Body of pancreas (tissue), 4 donors: ENCODE results near the gene DTNB. TPM values are rescaled to one million over a fixed set of nuclear protein-coding genes. Genes with fewer than 3 reads are reported as not detected.

Source experiments
- ATAC-seq: fragments of 150-250 bp; one replicate; pipeline ENCODE4 v1.9.1; 2016
- DNase-seq, 4 donors: peaks; one replicate each; pipeline ENCODE4 v3.0.0-alpha.2; 2019
- H3K27ac ChIP-seq, 4 donors: fragments of 200-600 bp; sonication (generic); 1 replicate in 3 of 4; 2 replicates in 1 of 4; pipeline versions ENCODE4 v1.5.1 to v1.6.1; 2016 to 2019; ENCODE audit warnings: mild to moderate bottlenecking in 1 of 4, mixed read lengths in 1 of 4, moderate library complexity in 1 of 4
- H3K27me3 ChIP-seq, 2 donors: fragments of 200-600 bp; sonication (generic); one replicate each; pipeline ENCODE4 v1.6.0; 2016; ENCODE audit warnings: mild to moderate bottlenecking in 1 of 2
- H3K36me3 ChIP-seq, 2 donors: fragments of 200-600 bp; sonication (generic); replicated peaks in 1 of 2; 2 replicates each; pipeline ENCODE4 v1.5.1; 2016; ENCODE audit warnings: low read depth in 2 of 2; ENCODE audit not compliant: insufficient read depth in 1 of 2
- H3K4me1 ChIP-seq: fragments of 200-600 bp; sonication (generic); one replicate; pipeline ENCODE4 v1.6.0; 2016
- H3K4me3 ChIP-seq, 2 donors: fragments of 200-600 bp; sonication (generic); 1 replicate in 1 of 2; 2 replicates in 1 of 2; pipeline ENCODE4 v1.5.1; 2016 to 2019
- H3K9me3 ChIP-seq, 3 donors: fragments of 200-600 bp; sonication (generic); 1 replicate in 2 of 3; 2 replicates in 1 of 3; pipeline ENCODE4 v1.5.1; 2016
- CTCF ChIP-seq, 7 experiments: fragments of 450-650 bp in 4 of 7; fragments of 200-600 bp in 3 of 7; sonication (generic) in 3 of 7; IDR thresholded peaks; one replicate each; pipeline ENCODE4 v1.5.1; 2016 to 2019; ENCODE audit warnings: antibody characterized with exemption in 7 of 7
- POLR2A ChIP-seq, 3 donors: fragments of 450-650 bp; IDR thresholded peaks; one replicate each; pipeline ENCODE4 v1.6.1; 2016; ENCODE audit warnings: antibody characterized with exemption in 3 of 3, mild to moderate bottlenecking in 2 of 3
- WGBS, 2 donors: methylation state at CpG; one replicate each; pipeline ENCODE4 v1.1.5; 2017; 5-methylcytosine and 5-hydroxymethylcytosine counted together
- intact Hi-C: fragments of 100-400 bp; cut with DNase I; formaldehyde crosslinking; loops from one replicate; pipeline ENCODE4 v1.15.1; 2023
- total RNA-seq, 2 donors: library from RNA; depleted of rRNA; stranded (reverse); fragments of >200 nt; gene quantifications; one replicate each; pipeline ENCODE4 v1.1.0, GENCODE V29; 2016

Gene DTNB
- total RNA-seq, 2 donors from 2014 or later = 17.8 to 22.6 TPM

- DNase-seq (no peak), ATAC-seq (no peak)
- H3K27me3 ChIP-seq = no peaks in the 10 kb centered on the region
- WGBS, 2 donors = 94 to 100% methylated on average over 2 of the region's 2 CpGs
- no peak overlapping the region for H3K4me3 ChIP-seq
- peaks cover 4% of the 10 kb centered on the region for H3K4me1 ChIP-seq
- intact Hi-C loops = no loop called here
- no peaks in the 10 kb centered on the region for H3K36me3 ChIP-seq
- H3K9me3 ChIP-seq = no peaks in the 10 kb centered on the region
- no peak for TF ChIP-seq POLR2A (IDR thresholded peaks at IDR 0.05)
- no peak for TF ChIP-seq CTCF (IDR thresholded peaks at IDR 0.05)
- H3K27ac ChIP-seq = no peak overlapping the region
Measured at GRCh38 chr2:25438793-25439192, 234.6 kb downstream of the DTNB start.

- no peak for TF ChIP-seq POLR2A (IDR thresholded peaks at IDR 0.05)
- TF ChIP-seq CTCF (IDR thresholded peaks at IDR 0.05) = no peak
- WGBS, 2 donors = 83 to 95% methylated on average over 4 of the region's 4 CpGs
- H3K4me3 ChIP-seq = no peak overlapping the region
- H3K36me3 ChIP-seq = no peaks in the 10 kb centered on the region
- H3K27ac ChIP-seq = no peak overlapping the region
- no peaks in the 10 kb centered on the region for H3K27me3 ChIP-seq
- no peak for DNase-seq
- no peaks in the 10 kb centered on the region for H3K9me3 ChIP-seq
- peaks cover 4% of the 10 kb centered on the region for H3K4me1 ChIP-seq
- ATAC-seq = no peak
- intact Hi-C loops = no loop called here
Measured at GRCh38 chr2:25437881-25438662, 235.3 kb downstream of the DTNB start.

GRCh38 chr2:25435421-25435820, 238.0 kb downstream of the DTNB start:
- Histone ChIP-seq H3K27ac (no peak overlapping the region), H3K9me3 (no peaks in the 10 kb centered on the region), H3K4me1 (no peaks in the 10 kb centered on the region), H3K36me3 (no peaks in the 10 kb centered on the region), H3K27me3 (no peaks in the 10 kb centered on the region), H3K4me3 (no peak overlapping the region)
- TF ChIP-seq POLR2A (IDR thresholded peaks at IDR 0.05) (no peak), CTCF (IDR thresholded peaks at IDR 0.05) (no peak)
- ATAC-seq (no peak), DNase-seq (no peak)
- intact Hi-C loops = no loop called here
- WGBS, 2 donors = 40 to 96% methylated on average over 1 of the region's 1 CpG

GRCh38 chr2:25431604-25432003, 241.8 kb downstream of the DTNB start:
- no peak overlapping the region for H3K27ac ChIP-seq
- ATAC-seq = no peak
- H3K4me1 ChIP-seq = no peaks in the 10 kb centered on the region
- TF ChIP-seq CTCF (IDR thresholded peaks at IDR 0.05) (no peak), POLR2A (IDR thresholded peaks at IDR 0.05) (no peak)
- intact Hi-C loops = no loop called here
- DNase-seq = no peak
- WGBS, 2 donors = 96 to 97% methylated on average over 4 of the region's 4 CpGs
- no peaks in the 10 kb centered on the region for H3K27me3 ChIP-seq
- no peak overlapping the region for H3K4me3 ChIP-seq
- no peaks in the 10 kb centered on the region for H3K36me3 ChIP-seq
- no peaks in the 10 kb centered on the region for H3K9me3 ChIP-seq

GRCh38 chr2:25430556-25430955, 242.8 kb downstream of the DTNB start:
- ATAC-seq (no peak), DNase-seq (no peak)
- Histone ChIP-seq H3K9me3 (no peaks in the 10 kb centered on the region), H3K27ac (no peak overlapping the region), H3K36me3 (no peaks in the 10 kb centered on the region), H3K27me3 (no peaks in the 10 kb centered on the region), H3K4me3 (no peak overlapping the region), H3K4me1 (no peaks in the 10 kb centered on the region)
- TF ChIP-seq POLR2A (IDR thresholded peaks at IDR 0.05) (no peak), CTCF (IDR thresholded peaks at IDR 0.05) (no peak)
- intact Hi-C loops = no loop called here
- 90 to 96% methylated on average over 7 of the region's 7 CpGs for whole genome bisulfite sequencing, 2 donors
